Panc1 (cell line): Measurements from ENCODE around the gene PRKCB.

Source experiments
- CTCF ChIP-seq: fragments of 450-650 bp; IDR thresholded peaks from 2 replicates; pipeline ENCODE4 v1.5.1; 2017; ENCODE audit warnings: mild to moderate bottlenecking
- SIN3A ChIP-seq: IDR thresholded peaks from 2 replicates; pipeline ENCODE4 v1.6.1; 2012; ENCODE audit warnings: low read depth, mild to moderate bottlenecking, low read length, moderate library complexity, borderline replicate concordance; ENCODE audit not compliant: insufficient read depth

GRCh38 chr16:24102209-24102660 lies 266.5 kb downstream of the PRKCB start:
- TF ChIP-seq CTCF (no peak), SIN3A (no peak)
